IgD-negative memory B cell (primary cell): ENCODE measurements around the gene KBTBD6. TPM values are rescaled to one million over a fixed set of nuclear protein-coding genes. Genes with fewer than 3 reads are reported as not detected.
"Not testable (repeated sequence)": the region's sequence is repeated elsewhere in the genome, so short reads cannot be mapped to it uniquely, and the experiment has no call there.

Experiments used
- H3K27ac Mint-ChIP-seq, 3 donors: one replicate each; pipeline ENCODE4 v1.8.0; 2020 to 2022; ENCODE audit warnings: mild to moderate bottlenecking in 3 of 3, mixed read lengths in 3 of 3, moderate library complexity in 1 of 3
- H3K27me3 Mint-ChIP-seq: one replicate; pipeline ENCODE4 v1.8.0; 2021; ENCODE audit warnings: mixed read lengths
- H3K36me3 Mint-ChIP-seq: one replicate; pipeline ENCODE4 v1.8.0; 2020; ENCODE audit warnings: mild to moderate bottlenecking, mixed read lengths
- H3K4me1 Mint-ChIP-seq, 3 donors: one replicate each; pipeline ENCODE4 v1.8.0; 2020 to 2022; ENCODE audit warnings: mixed read lengths in 3 of 3, mild to moderate bottlenecking in 1 of 3
- H3K4me3 Mint-ChIP-seq, 4 donors: one replicate each; pipeline ENCODE4 v1.8.0; 2020 to 2022; ENCODE audit warnings: mild to moderate bottlenecking in 4 of 4, mixed read lengths in 4 of 4, moderate library complexity in 3 of 4
- H3K9me3 Mint-ChIP-seq, 3 donors: one replicate each; pipeline ENCODE4 v1.8.0; 2020 to 2021; ENCODE audit warnings: mixed read lengths in 3 of 3, mild to moderate bottlenecking in 1 of 3
- polyA plus RNA-seq: library from polyadenylated mRNA; unstranded; fragments of 300-500 nt; fragmentation: Illumina TruSeq; gene quantifications from one replicate; pipeline ENCODE4 v1.2.3, GENCODE V29; 2021

KBTBD6 gene
- 1.5 TPM for polyA plus RNA-seq

GRCh38 chr13:41132512-41133152 is at the start of gene KBTBD6:
Gene KBTBD6, minus strand, starts transcription at chr13:41132802. Its CDS starts 291 bp downstream, at chr13:41132511.
- Mint-ChIP-seq H3K36me3 (peaks cover 10% of the 10 kb centered on the region), H3K27me3 (no peaks in the 10 kb centered on the region), H3K4me3 (peak within 1 kb of the TSS; percentile 93 to 98 (median 97)), H3K9me3 (no peaks in the 10 kb centered on the region), H3K4me1 (peaks cover 28 to 34% (median 32%) of the 10 kb centered on the region in 3 donors), H3K27ac (peak within 1 kb of the TSS; percentile 55 to 93 (median 79))

DNA sequence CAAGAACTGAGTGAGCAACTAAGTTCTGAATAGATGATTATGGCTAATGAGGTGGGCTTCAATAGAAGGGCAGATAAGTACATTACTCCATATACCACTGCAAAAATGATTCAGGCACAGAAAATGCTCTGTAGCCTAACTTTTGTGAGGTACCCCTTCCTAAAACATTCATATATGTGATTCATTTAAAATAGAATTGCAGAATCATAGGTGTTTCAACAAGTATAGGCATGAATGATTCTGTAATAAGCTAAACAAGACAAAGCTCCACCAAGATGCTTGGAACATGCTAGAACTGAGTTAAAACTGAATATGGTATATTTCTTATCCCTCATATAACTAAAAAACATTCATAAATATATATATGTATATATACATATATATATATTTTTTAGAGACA is 49.6 kb upstream of the KBTBD6 start:
- H3K9me3 Mint-ChIP-seq, result no peaks in the 10 kb centered on the region
- peaks cover 12% of the 10 kb centered on the region for H3K36me3 Mint-ChIP-seq
- H3K27me3 Mint-ChIP-seq, result no peaks in the 10 kb centered on the region
- no peak overlapping the region for H3K4me3 Mint-ChIP-seq
- H3K4me1 Mint-ChIP-seq, result peaks cover 0 to 2% (median 0%) of the 10 kb centered on the region in 3 donors
- no peak overlapping the region for H3K27ac Mint-ChIP-seq

DNA sequence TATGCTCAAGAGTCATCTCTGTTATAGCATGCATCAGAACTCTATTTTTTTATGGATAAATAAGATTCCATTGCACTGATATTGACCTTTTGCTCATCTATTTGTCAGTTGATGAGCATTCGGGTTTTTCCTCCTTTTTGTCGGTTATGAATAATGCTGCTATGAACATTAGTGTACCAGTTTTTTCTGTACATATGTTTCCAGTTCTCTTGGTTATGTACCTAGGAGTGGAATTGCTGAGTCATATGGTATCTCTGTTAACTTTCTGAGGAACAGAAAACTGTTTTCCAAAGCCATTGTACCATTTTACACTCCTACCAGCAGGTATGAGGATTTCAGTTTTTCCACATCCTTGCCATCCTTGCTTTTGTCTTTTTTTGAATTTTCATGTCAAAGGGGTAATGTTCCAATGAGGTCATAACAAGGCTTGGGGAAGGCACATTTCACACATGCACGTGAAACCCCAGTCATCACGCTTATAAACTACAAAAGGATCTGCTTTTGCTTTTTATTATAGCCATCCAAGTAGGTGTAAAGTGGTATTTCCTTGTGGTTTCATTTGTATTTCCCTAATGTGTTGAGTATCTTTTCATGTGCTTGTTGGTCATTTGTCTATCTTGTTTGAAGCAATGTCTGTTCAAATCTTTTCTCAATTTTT is 47.1 kb upstream of the KBTBD6 start:
- peaks cover 0 to 2% (median 0%) of the 10 kb centered on the region in 3 donors for H3K4me1 Mint-ChIP-seq

DNA sequence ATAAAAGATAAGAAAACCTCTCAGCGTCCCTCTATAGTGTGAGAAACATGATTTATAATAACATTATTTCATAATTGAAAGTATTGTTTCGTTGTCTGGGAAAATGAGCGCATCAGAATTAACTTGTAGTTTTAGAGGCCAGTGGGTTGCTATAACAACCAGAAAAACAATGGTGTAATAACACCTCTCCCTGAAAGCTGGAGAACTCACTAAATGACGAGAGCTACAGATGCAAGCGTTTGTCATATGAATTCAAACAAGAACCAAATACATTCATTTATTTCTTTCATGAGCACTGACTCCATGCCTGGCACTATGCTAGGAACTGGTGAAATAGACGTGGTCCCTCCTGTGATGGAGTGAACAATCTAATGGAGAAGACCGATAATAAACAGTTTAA is 45.4 kb upstream of the KBTBD6 start:
- Mint-ChIP-seq H3K27me3 (no peaks in the 10 kb centered on the region), H3K4me1 (peaks cover 0 to 2% (median 0%) of the 10 kb centered on the region in 3 donors), H3K4me3 (no peak overlapping the region), H3K27ac (no peak overlapping the region), H3K36me3 (peaks cover 13% of the 10 kb centered on the region), H3K9me3 (peaks cover 5 to 21% (median 7%) of the 10 kb centered on the region in 3 donors)

More for the DNA sequence above, 47.1 kb upstream of the KBTBD6 start:
- Mint-ChIP-seq H3K9me3 (peaks cover 5 to 16% (median 5%) of the 10 kb centered on the region in 3 donors), H3K27ac (no peak overlapping the region), H3K27me3 (no peaks in the 10 kb centered on the region), H3K36me3 (peaks cover 14% of the 10 kb centered on the region), H3K4me3 (no peak overlapping the region)

- peaks cover 15% of the 10 kb centered on the region for H3K36me3 Mint-ChIP-seq
- H3K27me3 Mint-ChIP-seq, result no peaks in the 10 kb centered on the region
- peaks cover 0 to 2% (median 0%) of the 10 kb centered on the region in 3 donors for H3K4me1 Mint-ChIP-seq
- H3K9me3 Mint-ChIP-seq, result peaks cover 5 to 21% (median 7%) of the 10 kb centered on the region in 3 donors
- no peak overlapping the region for H3K4me3 Mint-ChIP-seq
- H3K27ac Mint-ChIP-seq, result no peak overlapping the region
Measured at GRCh38 chr13:41177616-41178015, 45.0 kb upstream of the KBTBD6 start.

DNA sequence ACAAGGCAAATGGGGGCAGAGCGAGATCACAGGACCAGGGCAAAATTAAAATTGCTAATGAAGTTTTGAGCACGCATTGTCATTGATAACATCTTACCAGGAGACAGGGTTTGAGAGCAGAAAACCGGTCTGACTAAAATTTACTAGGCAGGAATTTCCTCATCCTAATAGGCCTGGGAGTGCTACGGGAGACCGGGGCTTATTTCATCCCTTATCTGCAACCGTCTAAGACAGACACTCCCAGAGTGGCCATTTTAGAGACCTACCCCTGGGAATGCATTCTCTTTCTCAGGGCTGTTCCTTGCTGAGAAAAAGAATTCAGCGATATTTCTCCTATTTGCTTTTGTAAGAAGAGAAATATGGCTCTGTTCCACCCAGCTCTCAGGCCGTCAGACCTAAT is 43.0 kb upstream of the KBTBD6 start:
- H3K27me3 Mint-ChIP-seq, H3K4me3 Mint-ChIP-seq, H3K27ac Mint-ChIP-seq, H3K4me1 Mint-ChIP-seq: not testable (repeated sequence)
- Mint-ChIP-seq H3K9me3 (peaks cover 5 to 21% (median 7%) of the 10 kb centered on the region in 3 donors), H3K36me3 (peaks cover 17% of the 10 kb centered on the region)

GRCh38 chr13:41162151-41162550 is 29.5 kb upstream of the KBTBD6 start:
- Mint-ChIP-seq H3K36me3 (peaks cover 9% of the 10 kb centered on the region), H3K27me3 (no peaks in the 10 kb centered on the region), H3K4me3 (no peak overlapping the region), H3K9me3 (peaks cover 0 to 2% (median 0%) of the 10 kb centered on the region in 3 donors), H3K4me1 (no peaks in the 10 kb centered on the region), H3K27ac (no peak overlapping the region)

DNA sequence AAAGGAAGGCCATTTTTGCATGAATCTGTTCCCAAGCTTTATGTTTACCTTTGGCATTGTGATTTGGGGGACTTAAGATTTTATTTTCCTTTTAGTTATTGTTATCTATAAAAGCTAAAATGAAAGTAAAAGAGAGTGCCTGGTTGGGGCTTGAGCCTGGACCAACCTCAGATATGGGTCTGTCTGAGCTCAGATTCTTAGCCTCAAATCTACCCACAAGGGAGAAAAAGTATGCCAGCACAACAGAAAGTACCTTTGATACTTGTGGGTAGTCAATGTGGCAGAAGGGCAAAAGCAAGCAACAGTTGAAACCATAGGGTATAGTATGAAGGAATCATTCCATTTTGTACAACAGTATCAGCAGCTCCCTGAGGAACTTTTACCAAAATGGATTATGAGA is 26.6 kb upstream of the KBTBD6 start:
- Mint-ChIP-seq H3K4me3 (no peak overlapping the region), H3K9me3 (peaks cover 0 to 2% (median 0%) of the 10 kb centered on the region in 3 donors), H3K4me1 (no peaks in the 10 kb centered on the region), H3K27me3 (no peaks in the 10 kb centered on the region), H3K36me3 (peaks cover 9% of the 10 kb centered on the region), H3K27ac (no peak overlapping the region)

GRCh38 chr13:41157048-41157717 is 24.6 kb upstream of the KBTBD6 start:
- no peak overlapping the region for H3K4me3 Mint-ChIP-seq
- no peaks in the 10 kb centered on the region for H3K4me1 Mint-ChIP-seq
- H3K27ac Mint-ChIP-seq, result no peak overlapping the region
- H3K9me3 Mint-ChIP-seq, result peaks cover 2 to 8% (median 4%) of the 10 kb centered on the region in 3 donors
- peaks cover 7% of the 10 kb centered on the region for H3K36me3 Mint-ChIP-seq
- no peaks in the 10 kb centered on the region for H3K27me3 Mint-ChIP-seq

GRCh38 chr13:41156620-41157019 is 24.0 kb upstream of the KBTBD6 start:
- Mint-ChIP-seq H3K36me3 (peaks cover 9% of the 10 kb centered on the region), H3K27ac (no peak overlapping the region), H3K4me3 (no peak overlapping the region), H3K27me3 (no peaks in the 10 kb centered on the region), H3K9me3 (peaks cover 4 to 11% (median 10%) of the 10 kb centered on the region in 3 donors), H3K4me1 (no peaks in the 10 kb centered on the region)

DNA sequence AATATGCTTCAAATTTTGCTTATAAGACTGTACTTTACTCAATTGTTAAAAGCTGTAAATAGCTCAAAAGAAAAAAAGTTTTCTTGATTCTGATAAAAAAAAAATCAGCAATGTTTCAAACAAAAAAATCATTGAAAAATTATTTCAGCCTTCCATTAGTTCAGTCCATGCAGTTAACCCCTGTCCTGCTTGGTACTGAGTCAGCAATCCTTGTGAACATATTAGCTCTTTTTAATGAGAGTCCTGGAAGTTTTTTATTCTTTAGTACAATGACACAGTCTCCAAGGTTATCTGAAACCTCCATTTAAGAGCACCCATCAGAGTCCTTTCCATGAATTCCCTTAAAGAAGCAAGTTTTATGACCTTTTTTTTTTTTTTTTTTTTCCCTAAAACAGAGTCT is 21.4 kb upstream of the KBTBD6 start:
- no peak overlapping the region for H3K27ac Mint-ChIP-seq
- no peaks in the 10 kb centered on the region for H3K4me1 Mint-ChIP-seq
- no peak overlapping the region for H3K4me3 Mint-ChIP-seq
- peaks cover 13% of the 10 kb centered on the region for H3K36me3 Mint-ChIP-seq
- no peaks in the 10 kb centered on the region for H3K27me3 Mint-ChIP-seq
- peaks cover 16 to 36% (median 24%) of the 10 kb centered on the region in 3 donors for H3K9me3 Mint-ChIP-seq

- no peaks in the 10 kb centered on the region for H3K27me3 Mint-ChIP-seq
- no peaks in the 10 kb centered on the region for H3K4me1 Mint-ChIP-seq
- H3K27ac Mint-ChIP-seq, result no peak overlapping the region
- H3K9me3 Mint-ChIP-seq, result peaks cover 21 to 52% (median 38%) of the 10 kb centered on the region in 3 donors
- peaks cover 20% of the 10 kb centered on the region for H3K36me3 Mint-ChIP-seq
- no peak overlapping the region for H3K4me3 Mint-ChIP-seq
Measured at GRCh38 chr13:41152005-41152404, 19.4 kb upstream of the KBTBD6 start.

- Mint-ChIP-seq H3K9me3 (peaks cover 21 to 65% (median 38%) of the 10 kb centered on the region in 3 donors), H3K4me1 (no peaks in the 10 kb centered on the region), H3K27me3 (no peaks in the 10 kb centered on the region), H3K4me3 (no peak overlapping the region), H3K36me3 (peaks cover 18% of the 10 kb centered on the region), H3K27ac (peak overlapping the region in 1 of 3 donors; percentile 6)
Measured at GRCh38 chr13:41150058-41150457, 17.5 kb upstream of the KBTBD6 start.

DNA sequence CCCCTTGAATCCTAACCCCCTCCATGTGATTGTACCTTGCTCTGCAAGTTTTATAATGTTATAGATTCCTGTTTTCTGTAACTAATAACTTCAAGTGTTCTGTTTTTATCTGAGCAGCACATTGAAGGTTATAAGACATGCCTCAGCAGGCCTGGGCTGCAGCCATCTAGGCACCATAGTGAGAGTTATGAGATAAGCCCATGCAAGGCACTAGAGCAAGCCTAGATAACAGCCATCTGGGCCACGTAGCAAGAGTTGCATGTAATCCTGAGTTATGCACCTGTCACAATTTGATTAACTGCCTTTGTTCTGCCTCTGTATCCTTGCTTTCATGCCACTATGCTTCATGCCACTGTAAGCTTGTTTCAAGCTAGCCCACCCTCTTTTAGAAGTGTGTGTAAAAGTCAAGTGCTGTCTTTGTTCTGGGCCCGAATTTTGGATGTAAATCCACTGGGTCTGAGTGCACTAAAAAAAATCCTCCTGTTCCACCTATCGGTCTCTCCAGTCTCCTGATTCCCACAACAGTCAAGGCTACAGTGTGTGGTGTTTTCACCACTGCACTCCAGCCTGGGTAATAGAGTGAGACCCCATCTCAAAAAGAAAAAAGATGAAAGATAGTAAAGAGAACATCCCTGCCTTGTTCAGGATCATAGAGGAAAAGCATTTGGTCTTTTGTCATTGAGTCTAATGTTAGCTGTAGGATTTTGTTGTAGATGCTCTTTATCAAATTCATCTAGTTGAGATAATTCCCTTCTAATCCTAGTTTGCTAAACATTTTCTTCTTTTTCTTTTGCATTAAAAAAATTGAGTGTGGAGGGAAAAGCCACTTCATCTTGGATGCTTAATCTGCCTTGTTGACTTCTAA is 16.0 kb upstream of the KBTBD6 start:
- Mint-ChIP-seq H3K4me3 (peak overlapping the region in 2 of 4 donors; percentile 73 to 79), H3K9me3 (peaks cover 21 to 65% (median 37%) of the 10 kb centered on the region in 3 donors), H3K4me1 (no peaks in the 10 kb centered on the region), H3K27me3 (no peaks in the 10 kb centered on the region), H3K27ac (peak overlapping the region in 2 of 3 donors; percentile 23 to 84), H3K36me3 (peaks cover 18% of the 10 kb centered on the region)
